Skeletal muscle cell (primary cell): ENCODE results near the gene YY1AP1.
"Not testable (repeated sequence)": the region's sequence is repeated elsewhere in the genome, so short reads cannot be mapped to it uniquely, and the experiment has no call there.

Experiments
- DNase-seq: peaks from one replicate; pipeline ENCODE4 v3.0.0-alpha.2; 2010; ENCODE audit warnings: low read depth
- H3K4me3 ChIP-seq: 2 replicates; pipeline ENCODE4 v1.5.1; 2011; ENCODE audit warnings: low read depth, mild to moderate bottlenecking, control low read depth, low read length, moderate library complexity

The YY1AP1 gene

DNA sequence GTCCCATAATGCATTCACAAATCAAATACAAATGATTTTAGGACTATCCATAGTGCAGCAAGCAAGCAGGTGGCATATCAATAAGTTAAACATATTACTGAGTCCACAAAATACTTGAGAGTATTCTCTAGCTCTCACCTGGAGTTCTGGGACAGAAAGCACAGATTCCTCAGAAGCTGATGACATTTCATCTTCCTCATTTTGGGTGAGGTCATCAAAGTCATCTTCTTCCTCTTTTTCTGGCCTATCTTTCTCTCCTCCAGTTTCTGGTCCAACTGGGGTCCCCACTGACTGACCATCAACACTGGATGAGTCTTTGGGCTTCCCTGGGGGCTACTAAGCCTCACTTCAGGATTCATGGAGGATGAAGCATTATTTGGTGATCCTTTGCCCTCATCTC is 38.9 kb downstream of the YY1AP1 start:
- H3K4me3 ChIP-seq = no peak overlapping the region
- no peak for DNase-seq

DNA sequence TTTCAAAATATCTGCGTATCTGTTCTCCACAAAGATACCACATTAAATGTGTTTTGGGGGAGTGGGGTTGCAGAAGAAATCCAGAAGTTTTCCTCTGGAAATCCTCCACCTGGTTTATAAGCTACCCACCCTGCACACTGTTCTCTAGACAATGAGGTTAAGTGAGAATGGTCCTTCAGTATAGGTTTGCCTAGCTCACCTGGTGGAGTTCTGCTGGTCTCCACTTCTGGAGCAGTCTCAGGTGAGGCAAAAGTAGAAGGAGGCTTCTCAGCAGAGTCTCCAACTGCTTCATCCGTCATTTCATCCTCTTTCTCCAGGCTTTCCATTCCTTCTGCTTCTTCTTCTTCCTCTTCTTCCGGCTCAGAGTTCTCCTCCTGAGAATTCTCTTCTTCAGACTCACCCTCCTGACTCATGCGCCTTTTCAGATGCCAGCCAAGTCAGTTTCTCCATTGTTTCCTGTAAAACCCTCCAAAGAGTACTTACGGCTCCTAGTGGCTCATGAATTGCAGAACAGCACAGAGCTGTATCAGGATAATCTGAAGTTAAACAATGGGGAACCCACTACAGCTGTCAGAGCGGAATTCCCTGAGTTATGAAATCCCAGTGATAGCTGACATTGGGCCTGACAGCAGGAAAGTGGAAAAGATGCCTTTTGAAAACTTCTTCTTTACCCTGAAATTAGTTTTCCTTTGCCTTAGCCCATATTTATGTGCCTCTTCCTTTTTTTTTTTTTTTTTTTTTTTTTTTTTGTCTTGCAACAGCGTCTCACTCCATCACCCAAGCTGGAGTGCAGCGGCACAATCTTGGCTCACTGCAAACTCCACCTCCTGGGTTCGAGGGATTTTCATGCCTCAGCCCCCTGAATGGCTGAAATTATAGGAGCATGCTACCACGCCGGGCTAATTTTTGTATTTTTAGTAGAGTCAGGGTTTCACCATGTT is 40.1 kb downstream of the YY1AP1 start:
- DNase-seq = peak; percentile 73
- peak overlapping the region; percentile 36 for H3K4me3 ChIP-seq

DNA sequence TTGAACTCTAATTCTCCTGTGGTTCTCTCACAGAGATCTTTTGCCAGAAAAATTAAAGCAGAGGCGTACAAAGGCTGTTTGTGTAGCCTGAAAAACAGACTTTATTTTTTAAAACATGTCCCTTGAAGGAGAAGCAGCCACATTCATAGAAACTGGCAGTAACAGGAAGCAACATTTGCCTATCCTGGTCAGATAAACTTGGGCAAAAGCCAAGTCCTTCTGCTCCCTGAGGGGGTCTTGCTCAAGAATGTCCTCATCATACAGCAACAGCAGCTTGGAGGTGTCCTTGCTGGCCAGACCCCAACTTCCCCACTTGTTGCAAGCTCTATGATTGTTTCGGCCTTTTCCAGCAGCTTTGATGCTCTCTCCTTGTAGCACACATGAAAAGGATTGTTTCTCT is 42.3 kb downstream of the YY1AP1 start:
- DNase-seq = peak; percentile 43
- no peak overlapping the region for H3K4me3 ChIP-seq

DNA sequence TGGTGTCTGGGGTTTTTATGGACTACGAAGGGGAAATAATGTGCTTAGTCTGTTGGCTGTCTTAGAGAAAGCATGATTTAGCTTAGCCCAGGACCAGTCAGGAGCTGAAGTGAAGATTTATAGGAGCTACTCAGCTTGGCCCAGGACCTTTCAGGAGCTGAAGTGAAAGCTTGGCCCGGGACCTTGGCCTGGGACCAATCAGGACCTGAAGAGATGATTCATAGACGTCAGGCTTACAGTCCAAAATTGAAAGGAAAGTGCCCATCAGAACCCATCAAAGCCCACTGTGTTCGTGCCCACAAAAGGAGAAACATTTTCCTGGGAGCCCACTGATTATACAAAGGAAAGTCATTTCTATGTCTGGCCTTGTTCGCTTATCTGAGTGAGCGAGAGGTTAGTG is 42.9 kb downstream of the YY1AP1 start:
- H3K4me3 ChIP-seq = no peak overlapping the region
- no peak for DNase-seq

DNA sequence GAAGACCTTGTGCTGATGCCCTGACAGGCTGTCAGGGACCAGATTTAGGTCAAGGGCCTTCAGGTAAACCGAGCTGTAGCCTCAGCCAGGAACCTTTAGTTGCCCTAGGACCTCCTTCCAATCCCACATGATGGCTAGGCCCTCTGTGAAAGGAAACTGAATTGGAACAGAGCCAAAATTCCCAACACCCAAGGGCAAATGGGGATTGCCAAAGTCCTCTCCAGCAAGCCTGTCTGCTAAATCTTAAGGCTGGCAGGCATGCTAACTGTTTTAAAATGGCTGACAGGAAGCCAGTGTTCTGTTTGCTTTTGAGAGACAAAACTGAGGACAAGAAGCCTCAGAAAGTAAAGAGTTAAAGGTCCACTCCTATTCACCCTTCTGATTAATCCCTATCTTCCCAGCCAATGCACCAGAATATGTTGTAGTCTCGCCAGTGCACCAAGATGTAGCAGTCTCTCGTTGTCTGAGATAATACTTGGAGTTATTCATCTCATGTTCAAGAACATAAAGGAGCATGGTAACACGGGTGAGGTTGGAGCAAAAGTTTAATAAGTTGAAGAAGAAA is 43.5 kb downstream of the YY1AP1 start:
- DNase-seq = no peak

DNA sequence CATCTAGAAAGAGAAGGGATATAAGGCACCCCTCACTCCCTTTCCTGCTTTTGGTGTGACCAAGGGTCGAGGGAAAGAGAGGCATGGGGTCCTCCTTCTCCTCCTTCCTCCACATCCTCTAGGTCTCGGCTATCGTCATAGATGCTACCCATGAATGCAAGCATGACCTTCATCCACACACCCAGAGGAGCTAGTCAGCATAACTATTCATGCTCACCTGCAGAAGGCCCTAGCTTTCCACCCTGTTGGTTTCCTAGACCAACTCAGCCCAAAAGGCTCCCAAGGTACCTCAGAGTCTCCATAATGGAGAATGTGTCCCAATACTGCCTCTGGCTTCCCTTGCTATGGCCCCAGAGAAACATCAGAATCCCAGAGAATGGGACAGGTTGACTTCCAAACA is 45.3 kb downstream of the YY1AP1 start:
- no peak overlapping the region for H3K4me3 ChIP-seq
- no peak for DNase-seq

More for the DNA sequence above, 43.5 kb downstream of the YY1AP1 start:
- H3K4me3 ChIP-seq = no peak overlapping the region

DNA sequence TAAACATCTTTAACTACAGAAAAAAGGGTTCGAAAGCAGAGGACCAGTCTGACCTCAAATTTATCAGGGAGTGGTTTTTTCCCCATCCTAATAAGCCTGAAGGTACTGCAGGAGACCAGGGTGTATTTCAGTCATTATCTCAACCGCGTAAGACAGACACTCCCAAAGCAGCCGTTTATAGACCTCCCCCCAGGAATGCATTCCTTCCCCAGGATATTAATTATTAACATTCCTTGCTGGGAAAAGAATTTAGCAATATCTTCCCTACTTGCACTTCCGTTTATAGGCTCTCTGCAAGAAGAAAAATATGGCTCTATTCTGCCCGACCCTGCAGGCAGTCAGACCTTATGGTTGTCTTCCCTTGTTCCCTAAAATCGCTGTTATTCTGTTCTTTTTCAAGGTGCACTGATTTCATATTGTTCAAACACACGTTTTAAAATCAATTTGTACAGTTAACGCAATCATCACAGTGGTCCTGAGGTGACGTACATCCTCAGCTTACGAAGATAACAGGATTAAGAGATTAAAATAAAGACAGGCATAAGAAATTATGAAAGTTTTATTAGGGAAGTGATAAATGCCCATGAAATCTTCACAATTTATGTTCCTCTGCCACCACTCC is 45.9 kb downstream of the YY1AP1 start:
- not testable (repeated sequence) for H3K4me3 ChIP-seq, DNase-seq

DNA sequence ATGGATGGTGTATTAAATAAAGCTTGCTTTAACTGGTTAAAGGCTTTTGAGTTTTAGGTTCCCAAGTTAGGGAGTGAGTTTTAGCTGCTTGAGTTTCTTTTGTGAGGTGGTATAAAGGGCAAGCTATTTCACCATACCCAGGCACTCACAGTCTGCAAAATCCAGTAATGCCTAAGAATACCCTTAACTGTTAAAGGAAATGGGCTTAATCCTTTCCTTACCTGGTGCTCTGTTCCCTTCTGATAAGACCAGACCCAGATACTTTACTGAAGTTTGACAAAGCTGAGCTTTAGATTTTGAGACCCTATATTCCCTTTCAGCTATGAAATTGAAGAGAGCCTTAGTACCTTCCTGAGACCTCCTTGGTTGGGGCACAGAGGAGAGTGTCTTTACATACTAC is 48.2 kb downstream of the YY1AP1 start:
- no peak overlapping the region for H3K4me3 ChIP-seq
- DNase-seq = no peak

DNA sequence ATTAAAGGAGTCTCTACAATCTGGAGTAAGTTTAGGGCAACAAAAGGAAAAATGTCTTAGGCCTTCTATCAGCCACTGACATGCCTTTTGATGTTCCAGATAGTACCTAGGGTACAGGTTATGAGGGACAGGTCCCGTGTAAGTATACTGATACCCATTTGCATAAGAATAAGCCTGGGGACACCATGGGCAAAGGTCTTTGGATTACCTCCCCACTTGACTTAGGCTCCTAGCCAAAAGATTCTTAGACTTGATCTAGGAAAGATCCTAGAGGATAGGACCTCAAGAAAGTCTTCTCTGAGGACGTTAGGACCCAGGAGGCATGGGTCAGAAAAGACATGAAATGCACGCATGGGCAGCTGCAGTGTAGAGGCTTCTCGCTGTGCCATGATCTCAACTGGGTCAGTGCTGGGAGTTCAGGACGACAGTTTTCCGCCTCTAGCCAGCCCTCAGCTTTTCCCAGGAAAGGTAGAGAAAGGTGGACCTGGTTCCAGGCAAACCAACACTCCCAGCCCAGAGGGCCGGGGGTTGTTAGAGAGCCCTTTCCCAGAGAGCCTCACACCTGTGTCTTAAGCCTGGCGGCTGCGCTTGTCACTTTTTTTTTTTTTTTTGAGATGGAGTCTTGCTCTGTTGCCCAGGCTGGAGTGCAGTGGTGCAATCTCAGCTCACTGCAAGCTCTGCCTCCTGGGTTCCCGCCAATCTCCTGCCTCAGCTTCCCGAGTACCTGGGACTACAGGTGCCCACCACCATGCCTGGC is 52.0 kb downstream of the YY1AP1 start:
- H3K4me3 ChIP-seq = no peak overlapping the region
- DNase-seq = no peak

DNA sequence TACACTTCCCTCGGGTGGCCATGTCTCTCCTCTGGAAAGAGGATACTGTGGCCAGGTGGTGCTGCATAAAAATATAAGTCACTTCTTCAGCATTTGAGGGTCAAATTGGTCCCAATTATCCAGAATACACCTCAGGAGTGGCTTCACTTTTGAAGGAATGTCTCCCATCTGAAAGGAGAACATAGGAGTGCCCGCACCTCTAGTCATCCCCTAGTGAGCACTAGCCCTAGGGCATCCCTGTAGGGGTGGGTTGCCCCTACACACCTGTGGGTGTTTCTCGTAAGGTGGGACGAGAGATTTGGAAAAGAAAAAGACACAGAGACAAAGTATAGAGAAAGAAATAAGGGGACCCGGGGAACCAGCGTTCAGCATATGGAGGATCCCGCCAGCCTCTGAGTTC is 62.1 kb downstream of the YY1AP1 start:
- DNase-seq = not testable (repeated sequence)

DNA sequence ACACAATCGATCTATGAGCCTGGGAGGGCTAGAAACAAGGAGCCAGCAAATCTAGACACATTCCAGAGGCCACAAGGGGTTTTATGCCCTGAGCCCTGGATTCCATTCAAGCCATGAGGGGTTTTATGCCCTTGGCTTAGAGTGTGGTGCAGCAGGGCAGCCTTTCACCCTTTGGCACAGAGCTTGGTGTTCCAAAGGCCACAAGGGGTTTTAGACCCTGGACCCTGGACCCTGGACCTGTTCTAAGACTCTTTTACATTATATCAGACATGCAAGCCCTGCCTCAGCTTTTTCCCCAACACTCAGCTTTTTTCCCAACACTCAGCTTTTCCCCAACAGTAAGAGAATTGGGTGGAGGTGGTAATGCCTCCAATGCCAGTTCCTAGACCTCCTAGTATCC is 65.2 kb downstream of the YY1AP1 start:
- DNase-seq = no peak
- H3K4me3 ChIP-seq = no peak overlapping the region

More for the DNA sequence above, 62.1 kb downstream of the YY1AP1 start:
- H3K4me3 ChIP-seq = not testable (repeated sequence)

DNA sequence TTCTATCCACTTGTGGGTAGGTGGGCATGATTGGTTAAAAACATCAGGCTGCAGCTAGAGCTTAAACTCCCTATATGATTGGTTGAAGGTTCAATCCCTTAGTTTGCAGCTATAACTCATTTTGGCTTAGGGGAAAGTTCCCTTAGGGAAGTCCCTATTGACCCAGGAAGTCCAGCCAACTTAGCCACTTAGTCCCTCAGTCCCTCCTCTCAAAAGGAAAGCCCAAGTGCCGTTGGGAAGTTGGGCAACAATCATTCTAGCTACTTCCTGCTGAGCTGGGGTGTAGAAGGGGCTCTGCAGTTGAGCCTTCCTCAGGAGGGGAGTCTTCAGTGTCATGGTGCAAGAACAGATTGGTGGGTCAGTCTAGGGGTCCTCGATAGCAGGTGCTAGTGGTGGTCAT is 66.4 kb downstream of the YY1AP1 start:
- H3K4me3 ChIP-seq = no peak overlapping the region
- DNase-seq = no peak

DNA sequence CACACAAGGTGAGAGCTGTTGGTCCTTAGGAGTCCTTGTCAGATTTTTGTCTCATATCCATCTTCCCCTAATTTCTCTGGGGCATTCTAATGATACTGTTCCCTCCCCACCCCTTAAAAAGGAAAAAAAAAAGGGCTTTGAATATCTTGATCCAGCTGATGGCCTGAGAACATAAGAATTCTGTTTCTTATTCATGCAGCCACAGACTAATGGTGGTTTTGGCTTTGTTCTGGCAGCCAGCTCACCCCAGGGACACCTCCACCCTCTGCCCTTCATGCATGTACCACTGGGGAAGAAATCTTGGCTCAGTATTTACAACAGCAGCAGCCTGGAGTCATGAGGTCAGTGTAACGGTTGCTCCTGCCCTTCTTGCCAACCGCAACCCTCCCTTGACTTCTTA is 75.3 kb downstream of the YY1AP1 start:
- DNase-seq, H3K4me3 ChIP-seq: not testable (repeated sequence)

DNA sequence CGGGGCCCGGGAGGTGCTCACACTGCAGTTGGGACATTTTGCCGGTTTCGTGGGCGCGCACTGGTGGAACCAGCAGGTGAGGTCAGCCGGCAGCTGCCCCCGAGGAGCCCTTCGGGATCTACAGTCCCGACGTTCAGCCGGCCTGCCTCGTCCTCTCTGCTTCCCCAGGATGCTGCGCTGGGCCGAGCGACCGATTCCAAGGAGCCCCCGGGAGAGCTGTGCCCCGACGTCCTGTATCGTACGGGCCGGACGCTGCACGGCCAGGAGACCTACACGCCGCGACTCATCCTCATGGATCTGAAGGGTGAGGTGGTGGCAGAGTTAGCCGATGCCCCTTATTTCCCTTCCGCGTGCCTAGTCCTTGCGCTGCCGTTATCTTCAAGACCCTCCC is 78.3 kb downstream of the YY1AP1 start:
- DNase-seq = not testable (repeated sequence)
- peak overlapping the region; percentile 62 for H3K4me3 ChIP-seq

DNA sequence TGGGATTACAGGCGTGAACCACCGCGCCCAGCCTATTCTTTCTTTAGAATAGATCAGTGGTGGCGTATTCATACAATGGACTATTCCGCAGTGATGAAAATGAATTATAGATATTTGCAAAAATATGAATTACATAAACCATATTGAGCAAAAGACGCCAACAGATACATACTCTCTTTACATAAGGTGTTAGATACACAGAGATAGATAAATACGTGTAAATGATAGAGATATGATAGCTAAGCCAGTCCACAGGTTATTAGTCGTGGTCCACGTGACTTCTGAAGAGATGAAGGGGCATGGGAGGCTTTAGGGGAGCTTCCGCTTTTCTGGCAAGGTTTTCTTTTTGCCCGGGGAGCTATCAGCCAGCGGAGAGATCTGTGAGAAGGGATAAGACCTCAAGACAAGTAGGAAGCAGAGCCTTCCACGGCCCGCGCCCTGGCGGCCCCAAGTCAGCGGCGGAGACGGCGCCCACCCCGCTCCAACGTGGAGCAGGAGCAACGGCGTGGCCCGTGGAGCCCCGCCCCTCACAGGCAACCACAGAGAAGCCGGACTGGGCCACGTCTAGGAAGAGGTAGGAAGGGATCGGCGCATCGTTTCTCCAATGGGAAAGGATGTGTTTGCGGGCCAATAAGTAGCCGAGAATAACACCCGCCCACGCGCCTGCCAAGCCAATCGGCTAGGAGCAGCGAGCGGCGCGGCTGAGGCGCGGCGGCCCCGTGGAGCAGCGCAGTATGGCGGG is 78.9 kb downstream of the YY1AP1 start, which contains the start of gene MSTO1:
Gene MSTO1 (plus strand): TSS at position 704 of the 742 bp plus-strand sequence. CDS start 31 bp downstream, at position 735.
- DNase-seq = peak; percentile 96
- peak within 1 kb of the TSS; percentile 62 for H3K4me3 ChIP-seq
